Gastroesophageal sphincter (tissue), 4 donors: ENCODE measurements around the gene KPTN. TPM values are rescaled to one million over a fixed set of nuclear protein-coding genes. Genes with fewer than 3 reads are reported as not detected.

Experiments used
- ATAC-seq: fragments of 150-250 bp; one replicate; pipeline ENCODE4 v1.9.1; 2016; ENCODE audit warnings: mild to moderate bottlenecking, moderate library complexity
- H3K27ac ChIP-seq, 4 donors: fragments of 200-600 bp; sonication (generic) in 3 of 4; 1 replicate in 3 of 4; 2 replicates in 1 of 4; pipeline ENCODE4 v1.5.1; 2016 to 2019
- H3K27me3 ChIP-seq: fragments of 200-600 bp; sonication (generic); one replicate; pipeline ENCODE4 v1.5.1; 2019
- H3K36me3 ChIP-seq, 2 donors: fragments of 200-600 bp; sonication (generic); one replicate each; pipeline ENCODE4 v1.5.1; 2019; ENCODE audit warnings: control low read depth in 1 of 2
- H3K4me1 ChIP-seq, 3 donors: fragments of 200-600 bp; sonication (generic); 1 replicate in 2 of 3; 2 replicates in 1 of 3; pipeline ENCODE4 v1.5.1; 2016 to 2019; ENCODE audit warnings: control low read depth in 2 of 3
- H3K4me3 ChIP-seq, 2 donors: fragments of 200-600 bp; sonication (generic); one replicate each; pipeline ENCODE4 v1.5.1; 2019; ENCODE audit warnings: mild to moderate bottlenecking in 1 of 2, moderate library complexity in 1 of 2
- H3K9me3 ChIP-seq, 3 donors: fragments of 200-600 bp; sonication (generic); one replicate each; pipeline ENCODE4 v1.5.1; 2017 to 2019; ENCODE audit warnings: control low read depth in 2 of 3
- EP300 ChIP-seq: sonication (generic); formaldehyde crosslinking; IDR thresholded peaks from one replicate; pipeline ENCODE4 v1.6.1; 2017; ENCODE audit warnings: antibody characterized with exemption, mild to moderate bottlenecking
- POLR2A ChIP-seq, 2 donors: fragments of 450-650 bp; IDR thresholded peaks; one replicate each; pipeline ENCODE4 v1.6.1; 2017; ENCODE audit warnings: antibody characterized with exemption in 2 of 2, mild to moderate bottlenecking in 2 of 2, moderate library complexity in 1 of 2
- POLR2AphosphoS5 ChIP-seq: sonication (generic); formaldehyde crosslinking; IDR thresholded peaks from one replicate; pipeline ENCODE4 v1.6.1; 2017; ENCODE audit warnings: antibody characterized with exemption
- WGBS, 2 donors: methylation state at CpG; one replicate each; pipeline ENCODE4 v1.1.5; 2018; ENCODE audit warnings: low coverage in 1 of 2; 5-methylcytosine and 5-hydroxymethylcytosine counted together
- total RNA-seq, 4 donors: library from RNA; depleted of rRNA; stranded (reverse); fragments of >200 nt; gene quantifications; one replicate each; pipeline ENCODE4 v1.1.0, GENCODE V29; 2016
- TF ChIP-seq, protein P1 (sequence below), 4 experiments: fragments of 200-600 bp in 2 of 4; fragments of 450-650 bp in 2 of 4; sonication (generic) in 1 of 4; IDR thresholded peaks; one replicate each; pipeline ENCODE4 v1.5.1; 2017 to 2019; ENCODE audit warnings: antibody characterized with exemption in 4 of 4, mild to moderate bottlenecking in 2 of 4, moderate library complexity in 2 of 4

The KPTN gene
- total RNA-seq, 4 donors from 2014 or later = 2.4 to 4.3 (median 3.4) TPM

DNA sequence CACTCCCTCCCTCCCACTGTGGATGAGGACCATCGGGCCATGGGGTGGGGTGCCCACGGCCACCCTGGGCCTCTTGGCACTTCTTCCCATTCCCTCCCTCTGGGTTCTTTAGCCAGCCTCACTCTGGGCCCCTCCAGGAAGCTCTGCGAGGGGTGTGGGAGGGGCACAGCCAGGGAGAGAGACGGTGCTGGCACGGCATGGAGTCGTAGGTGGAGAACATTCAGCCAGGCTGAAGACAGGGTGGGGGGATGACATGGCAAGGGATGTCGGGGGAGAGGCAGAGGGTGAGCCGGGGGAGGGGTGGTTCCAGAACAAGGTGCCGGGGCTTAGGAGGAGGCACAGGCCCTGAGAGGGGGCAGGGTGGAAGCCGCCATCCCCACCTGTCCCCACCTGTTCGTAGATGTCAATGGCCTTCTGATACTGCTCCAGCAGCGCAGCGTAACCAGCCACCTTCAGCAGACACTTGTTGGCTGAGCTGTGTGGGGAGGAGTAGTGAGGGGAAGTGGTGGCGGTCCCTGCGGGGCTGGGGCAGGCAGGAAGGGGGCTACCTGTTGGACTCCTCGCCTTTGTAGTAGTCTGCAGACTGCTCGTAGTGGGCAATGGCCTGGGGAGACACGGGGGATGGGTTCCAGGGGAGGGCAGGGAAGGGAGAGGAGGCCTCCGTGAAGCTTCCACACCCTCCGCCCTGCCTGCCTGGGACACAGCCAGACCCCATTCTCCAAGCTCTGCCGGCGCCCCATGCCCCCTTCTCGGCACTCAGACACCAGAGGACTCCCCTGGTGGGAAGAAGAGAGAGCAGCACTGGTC lies 8.8 kb upstream of the KPTN start:
- no peak for ATAC-seq
- 40 to 95% methylated on average over 1 to 4 of the region's 23 CpGs for WGBS, 2 donors
- H3K4me1 ChIP-seq = peaks cover 0 to 5% (median 0%) of the 10 kb centered on the region in 3 donors

DNA sequence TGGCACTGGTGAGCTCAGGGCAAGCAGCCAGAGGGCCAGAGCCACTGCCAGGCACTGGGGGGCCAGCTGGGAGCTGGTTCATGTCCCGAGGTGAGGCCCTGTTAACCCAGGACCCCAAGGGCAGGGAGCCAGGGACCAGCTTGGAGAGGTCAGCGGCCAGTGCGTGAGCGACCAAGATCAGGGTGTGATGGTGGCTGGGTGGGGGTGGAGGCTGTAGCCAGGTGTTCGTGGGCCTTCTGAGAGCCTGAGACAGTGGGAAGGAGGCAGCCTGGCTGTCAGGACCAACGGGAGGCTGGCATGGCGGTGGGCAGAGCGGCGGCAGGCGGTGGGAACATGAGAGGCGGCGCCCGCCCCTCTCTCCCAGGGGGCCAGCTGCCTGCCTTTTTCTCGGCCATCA lies 8.1 kb upstream of the KPTN start:
- Histone ChIP-seq H3K4me1 (no peaks in the 10 kb centered on the region), H3K27ac (no peak overlapping the region), H3K27me3 (no peaks in the 10 kb centered on the region), H3K4me3 (no peak overlapping the region), H3K9me3 (no peaks in the 10 kb centered on the region), H3K36me3 (peaks cover 0 to 96% of the 10 kb centered on the region in 2 donors)
- WGBS, 2 donors = 80 to 86% methylated on average over 1 to 7 of the region's 14 CpGs
- TF ChIP-seq POLR2AphosphoS5 = no peak
- ATAC-seq = no peak

More for the DNA sequence above, 8.8 kb upstream of the KPTN start:
- Histone ChIP-seq H3K27ac (no peak overlapping the region), H3K9me3 (no peaks in the 10 kb centered on the region), H3K27me3 (no peaks in the 10 kb centered on the region), H3K36me3 (peaks cover 0 to 96% of the 10 kb centered on the region in 2 donors), H3K4me3 (no peak overlapping the region)
- TF ChIP-seq EP300 (no peak), POLR2A (IDR thresholded peaks at IDR 0.05) (no peak), POLR2AphosphoS5 (no peak)
- TF ChIP-seq, protein P1, sequence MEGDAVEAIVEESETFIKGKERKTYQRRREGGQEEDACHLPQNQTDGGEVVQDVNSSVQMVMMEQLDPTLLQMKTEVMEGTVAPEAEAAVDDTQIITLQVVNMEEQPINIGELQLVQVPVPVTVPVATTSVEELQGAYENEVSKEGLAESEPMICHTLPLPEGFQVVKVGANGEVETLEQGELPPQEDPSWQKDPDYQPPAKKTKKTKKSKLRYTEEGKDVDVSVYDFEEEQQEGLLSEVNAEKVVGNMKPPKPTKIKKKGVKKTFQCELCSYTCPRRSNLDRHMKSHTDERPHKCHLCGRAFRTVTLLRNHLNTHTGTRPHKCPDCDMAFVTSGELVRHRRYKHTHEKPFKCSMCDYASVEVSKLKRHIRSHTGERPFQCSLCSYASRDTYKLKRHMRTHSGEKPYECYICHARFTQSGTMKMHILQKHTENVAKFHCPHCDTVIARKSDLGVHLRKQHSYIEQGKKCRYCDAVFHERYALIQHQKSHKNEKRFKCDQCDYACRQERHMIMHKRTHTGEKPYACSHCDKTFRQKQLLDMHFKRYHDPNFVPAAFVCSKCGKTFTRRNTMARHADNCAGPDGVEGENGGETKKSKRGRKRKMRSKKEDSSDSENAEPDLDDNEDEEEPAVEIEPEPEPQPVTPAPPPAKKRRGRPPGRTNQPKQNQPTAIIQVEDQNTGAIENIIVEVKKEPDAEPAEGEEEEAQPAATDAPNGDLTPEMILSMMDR (IDR thresholded peaks at IDR 0.05) = no peak

DNA sequence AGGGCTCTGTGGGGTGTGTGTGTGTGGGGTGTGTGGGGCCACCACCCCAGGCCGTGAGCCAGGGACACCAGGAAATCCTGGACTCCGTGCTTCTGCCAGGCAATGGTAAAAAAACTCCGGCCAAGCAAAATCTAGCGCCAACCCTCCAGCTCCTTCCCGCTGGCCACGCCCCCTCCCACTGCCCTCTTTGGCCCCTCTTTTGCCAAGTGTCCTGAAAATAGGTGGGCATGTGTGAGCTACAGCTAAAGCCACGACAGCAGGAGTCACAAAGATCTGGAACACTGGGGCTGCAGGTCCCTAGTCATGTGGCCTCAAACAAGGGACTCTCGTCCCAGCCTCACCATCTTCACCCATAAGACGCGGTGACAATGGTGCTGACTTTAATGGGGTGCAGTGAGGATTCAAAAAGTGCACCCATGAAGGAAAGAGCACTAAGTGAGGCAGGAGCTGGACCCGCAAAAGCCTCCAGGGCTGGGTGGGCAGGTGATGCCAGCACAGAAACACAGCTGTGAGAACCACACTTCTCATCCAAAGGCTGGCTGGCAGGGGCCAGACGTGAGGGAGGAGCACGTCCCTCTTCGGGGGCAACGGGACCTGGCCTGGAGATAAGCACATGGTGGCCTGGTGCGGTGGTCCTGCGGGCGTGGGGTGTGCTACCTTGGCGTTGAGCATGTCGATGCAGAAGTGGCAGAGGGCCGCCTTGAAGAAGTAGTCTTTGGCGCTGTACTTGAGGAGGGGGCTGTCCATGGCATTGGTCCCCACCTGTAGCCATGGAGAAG lies 7.5 kb upstream of the KPTN start:
- H3K9me3 ChIP-seq = no peaks in the 10 kb centered on the region
- H3K4me1 ChIP-seq = no peaks in the 10 kb centered on the region
- TF ChIP-seq POLR2AphosphoS5 (no peak), EP300 (no peak), POLR2A (IDR thresholded peaks at IDR 0.05) (no peak)
- TF ChIP-seq, protein P1 (IDR thresholded peaks at IDR 0.05) = no peak
- no peaks in the 10 kb centered on the region for H3K27me3 ChIP-seq
- 70 to 88% methylated on average over 6 to 9 of the region's 22 CpGs for WGBS, 2 donors
- H3K27ac ChIP-seq = no peak overlapping the region
- no peak overlapping the region for H3K4me3 ChIP-seq
- no peak for ATAC-seq
- peaks cover 0 to 96% of the 10 kb centered on the region in 2 donors for H3K36me3 ChIP-seq

DNA sequence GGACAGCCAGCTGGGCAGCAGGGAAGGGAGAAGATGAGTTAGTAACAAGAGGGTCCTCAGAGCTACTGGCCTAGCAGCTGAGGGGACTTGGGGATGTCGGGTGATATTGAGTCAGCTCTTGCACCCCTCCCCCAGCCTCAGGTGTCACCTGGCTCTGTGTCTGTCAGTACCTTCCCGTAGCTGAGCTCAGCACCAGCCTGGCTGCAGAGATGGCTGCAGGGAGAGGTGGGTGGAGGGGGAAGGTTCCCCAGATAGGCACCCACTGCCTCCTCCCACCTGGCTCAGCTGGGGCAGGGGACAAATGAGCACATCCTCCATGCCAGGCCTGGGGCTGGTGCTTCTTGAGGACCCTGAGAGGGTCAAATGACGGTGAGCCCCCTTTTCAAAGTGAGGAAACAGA lies 6.8 kb upstream of the KPTN start:
- Histone ChIP-seq H3K9me3 (no peaks in the 10 kb centered on the region), H3K27ac (no peak overlapping the region), H3K4me3 (no peak overlapping the region), H3K27me3 (no peaks in the 10 kb centered on the region), H3K36me3 (peaks cover 0 to 94% of the 10 kb centered on the region in 2 donors), H3K4me1 (no peaks in the 10 kb centered on the region)
- WGBS, 2 donors = 60% methylated on average over 1 to 2 of the region's 3 CpGs
- ATAC-seq = no peak
- TF ChIP-seq, protein P1 (IDR thresholded peaks at IDR 0.05) = no peak
- TF ChIP-seq EP300 (no peak), POLR2A (IDR thresholded peaks at IDR 0.05) (no peak), POLR2AphosphoS5 (no peak)

DNA sequence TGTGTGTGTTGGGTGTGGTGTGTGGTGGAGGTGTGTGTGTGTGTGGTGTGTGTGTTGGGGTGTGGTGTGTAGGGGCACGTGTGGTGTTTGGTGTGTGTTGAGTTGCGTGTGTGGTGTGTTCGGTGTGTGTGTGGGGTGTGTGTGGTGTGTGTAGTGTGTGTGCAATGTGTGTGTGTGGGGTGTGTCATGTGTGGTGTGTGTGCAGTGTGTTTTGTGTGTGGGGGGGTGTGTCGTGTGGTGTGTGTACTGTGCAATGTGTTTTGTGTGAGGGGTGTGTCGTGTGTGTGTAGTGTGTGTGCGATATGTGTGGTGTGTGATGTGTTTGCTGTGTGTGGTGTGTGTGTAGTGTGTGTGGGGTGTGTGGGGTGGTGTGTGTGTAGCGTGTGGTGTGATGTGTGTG lies 6.0 kb upstream of the KPTN start:
- Histone ChIP-seq H3K36me3 (peaks cover 0 to 92% of the 10 kb centered on the region in 2 donors), H3K27me3 (no peaks in the 10 kb centered on the region), H3K4me1 (peaks cover 0 to 4% (median under 1%) of the 10 kb centered on the region in 3 donors), H3K27ac (no peak overlapping the region), H3K9me3 (no peaks in the 10 kb centered on the region), H3K4me3 (no peak overlapping the region)
- no peak for TF ChIP-seq POLR2AphosphoS5
- TF ChIP-seq, protein P1 (IDR thresholded peaks at IDR 0.05) = no peak
- TF ChIP-seq EP300 = no peak
- no peak for TF ChIP-seq POLR2A (IDR thresholded peaks at IDR 0.05)
- 64 to 77% methylated on average over 3 to 5 of the region's 7 CpGs for WGBS, 2 donors
- ATAC-seq = no peak
